Kidney (tissue), 14 donors: Measurements from ENCODE around the gene ZFPL1. TPM values are rescaled to one million over a fixed set of nuclear protein-coding genes. Genes with fewer than 3 reads are reported as not detected.

Source experiments
- DNase-seq, 5 donors: peaks; one replicate each; pipeline ENCODE4 v3.0.0-alpha.2; 2013 to 2020
- FAIRE-seq: peaks from 2 replicates; lab custom pipeline; 2012; peaks lifted over from hg19 to GRCh38; lab: Jason Lieb, UNC
- H3K27ac ChIP-seq, 2 donors: one replicate each; pipeline ENCODE4 v1.7.0; 2013; ENCODE audit warnings: low read depth in 2 of 2, low read length in 2 of 2, inconsistent platforms in 1 of 2
- H3K27me3 ChIP-seq: one replicate; pipeline ENCODE4 v1.7.1; 2013; ENCODE audit warnings: low read length, inconsistent platforms; ENCODE audit not compliant: control insufficient read depth, insufficient read depth
- H3K36me3 ChIP-seq, 3 donors: one replicate each; pipeline versions ENCODE4 v1.7.0 to v1.7.1; 2013; ENCODE audit warnings: low read length in 3 of 3, control low read depth in 1 of 3, inconsistent platforms in 1 of 3; ENCODE audit not compliant: insufficient read depth in 3 of 3, control insufficient read depth in 2 of 3
- H3K4me1 ChIP-seq, 3 donors: one replicate each; pipeline versions ENCODE4 v1.7.0 to v1.7.1; 2013; ENCODE audit warnings: low read length in 3 of 3, inconsistent platforms in 1 of 3, low read depth in 1 of 3; ENCODE audit not compliant: control insufficient read depth in 2 of 3, insufficient read depth in 2 of 3
- H3K4me3 ChIP-seq, 3 donors: one replicate each; pipeline versions ENCODE4 v1.7.0 to v1.8.1; 2013; ENCODE audit warnings: low read length in 3 of 3, control low read depth in 1 of 3, inconsistent platforms in 1 of 3
- H3K9ac ChIP-seq, 3 donors: one replicate each; pipeline versions ENCODE4 v1.7.0 to v1.7.1; 2013; ENCODE audit warnings: low read length in 3 of 3, control low read depth in 1 of 3, inconsistent platforms in 1 of 3
- H3K9me3 ChIP-seq, 3 donors: one replicate each; pipeline versions ENCODE4 v1.7.0 to v1.7.1; 2013; ENCODE audit warnings: low read length in 3 of 3, control low read depth in 1 of 3, inconsistent platforms in 1 of 3; ENCODE audit not compliant: control insufficient read depth in 2 of 3, insufficient read depth in 1 of 3
- intact Hi-C: fragments of 100-400 bp; cut with DNase I; formaldehyde crosslinking; loops from one replicate; pipeline ENCODE4 v1.11.1; 2022
- polyA plus RNA-seq: library from polyadenylated mRNA; stranded (reverse); fragments of 350-450 nt; fragmentation: Illumina TruSeq; extraction: RNeasy Lipid Tissue Mini Kit (QIAGEN cat#74804); gene quantifications from one replicate; pipeline ENCODE4 v1.2.3, GENCODE V29; 2014; ENCODE audit warnings: low read depth, low replicate concordance; ENCODE audit not compliant: insufficient read depth
- total RNA-seq: library from RNA; stranded (reverse); fragmentation: NEBNext Ultra II Directional; extraction: Animal tissue kit (Norgen Biotek cat#: 25700); gene quantifications from one replicate; pipeline ENCODE4 v1.2.1, GENCODE V29; 2021
- TF ChIP-seq, protein P1 (sequence below): IDR thresholded peaks from 3 replicates; pipeline ENCODE4 v1.5.1; 2012; ENCODE audit warnings: mild to moderate bottlenecking, moderate library complexity, borderline replicate concordance; ENCODE audit not compliant: insufficient read depth; ENCODE audit errors: extremely low read depth
- donor health status: control.
- donor health status: control.
- donor health status: control.
- donor health status: control.
- donor health status: control.
- donor health status: DM: yes; HTN: yes; CAD: no.
- donor health status: Normal renal cell carcinoma (clear cell type).

ZFPL1 gene
- total and polyA plus RNA-seq, 2 donors from 2014 or later = 31.4 to 43.1 TPM

DNA sequence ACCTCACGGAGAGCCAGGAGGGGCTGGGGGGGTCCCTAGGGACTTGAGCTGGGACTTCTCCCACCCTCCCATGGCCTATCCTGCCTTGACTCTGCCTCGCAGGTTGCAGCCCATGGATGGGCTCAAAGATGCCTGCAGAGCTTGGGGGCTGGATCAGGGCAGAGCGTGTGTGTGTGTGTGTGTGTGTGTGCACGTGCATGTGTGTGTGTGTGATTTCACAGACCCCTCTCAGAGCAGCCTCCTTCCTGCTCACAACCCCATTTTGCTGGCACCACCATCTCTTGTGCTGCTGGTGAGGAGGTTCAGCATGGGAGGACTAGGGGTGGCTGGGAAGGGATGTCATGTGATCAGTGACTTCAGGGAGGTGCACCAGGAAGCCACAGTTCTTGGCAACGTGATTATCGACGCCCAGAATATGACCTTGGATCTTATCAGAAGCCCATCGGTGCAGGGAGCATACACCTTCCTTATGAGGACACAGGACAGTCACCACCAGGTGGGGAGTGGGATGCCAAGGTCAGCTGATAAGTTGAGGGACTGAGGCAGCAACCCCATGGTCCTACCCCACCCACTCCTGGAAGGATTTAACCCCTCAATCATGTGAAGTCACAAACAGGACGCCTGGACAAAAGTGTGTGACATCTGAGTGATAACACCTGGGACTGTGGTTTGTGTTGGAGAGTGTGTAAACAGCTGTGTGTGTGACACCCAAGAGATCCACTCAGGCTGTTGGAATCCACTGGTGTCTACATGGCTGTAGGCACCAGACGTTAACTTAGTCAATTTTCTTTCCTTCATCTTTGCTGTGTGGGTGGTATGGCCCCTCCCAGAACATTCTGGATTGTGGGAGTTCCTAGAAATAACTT, 23.8 kb upstream of the ZFPL1 start:
- FAIRE-seq (no peak), DNase-seq (peak in 1 of 5 donors; percentile 41)
- Histone ChIP-seq H3K36me3 (no peaks in the 10 kb centered on the region), H3K27me3 (no peaks in the 10 kb centered on the region), H3K9ac (no peak overlapping the region), H3K4me3 (no peak overlapping the region), H3K4me1 (peaks cover 0 to 2% (median 0%) of the 10 kb centered on the region in 3 donors), H3K9me3 (no peaks in the 10 kb centered on the region), H3K27ac (no peak overlapping the region)
- TF ChIP-seq, protein P1, sequence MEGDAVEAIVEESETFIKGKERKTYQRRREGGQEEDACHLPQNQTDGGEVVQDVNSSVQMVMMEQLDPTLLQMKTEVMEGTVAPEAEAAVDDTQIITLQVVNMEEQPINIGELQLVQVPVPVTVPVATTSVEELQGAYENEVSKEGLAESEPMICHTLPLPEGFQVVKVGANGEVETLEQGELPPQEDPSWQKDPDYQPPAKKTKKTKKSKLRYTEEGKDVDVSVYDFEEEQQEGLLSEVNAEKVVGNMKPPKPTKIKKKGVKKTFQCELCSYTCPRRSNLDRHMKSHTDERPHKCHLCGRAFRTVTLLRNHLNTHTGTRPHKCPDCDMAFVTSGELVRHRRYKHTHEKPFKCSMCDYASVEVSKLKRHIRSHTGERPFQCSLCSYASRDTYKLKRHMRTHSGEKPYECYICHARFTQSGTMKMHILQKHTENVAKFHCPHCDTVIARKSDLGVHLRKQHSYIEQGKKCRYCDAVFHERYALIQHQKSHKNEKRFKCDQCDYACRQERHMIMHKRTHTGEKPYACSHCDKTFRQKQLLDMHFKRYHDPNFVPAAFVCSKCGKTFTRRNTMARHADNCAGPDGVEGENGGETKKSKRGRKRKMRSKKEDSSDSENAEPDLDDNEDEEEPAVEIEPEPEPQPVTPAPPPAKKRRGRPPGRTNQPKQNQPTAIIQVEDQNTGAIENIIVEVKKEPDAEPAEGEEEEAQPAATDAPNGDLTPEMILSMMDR = no peak
- intact Hi-C loops = no loop called here

DNA sequence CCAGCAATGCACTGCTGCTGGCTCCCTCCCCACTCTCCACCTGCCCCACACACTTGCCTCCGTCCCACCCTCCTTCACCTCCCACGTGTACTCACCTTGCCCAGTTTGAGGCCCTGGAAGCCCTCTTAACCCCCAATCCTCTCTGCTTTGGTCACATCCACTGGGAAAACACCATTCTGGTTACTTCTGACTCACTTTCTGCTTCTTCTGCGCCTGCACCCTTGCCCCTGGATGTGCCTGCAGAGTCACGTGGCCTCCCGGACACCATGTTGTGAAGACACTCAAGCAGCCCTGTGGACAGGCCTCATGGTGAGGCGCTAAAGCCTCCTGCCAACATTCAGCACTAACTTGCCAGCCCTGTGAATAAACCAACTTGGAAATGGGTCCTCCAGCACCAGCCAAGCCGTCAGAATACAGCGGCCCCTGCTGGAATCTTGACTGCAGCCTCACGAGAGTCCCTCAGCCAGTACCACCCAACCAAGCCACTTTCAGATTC, 23.1 kb upstream of the ZFPL1 start:
- intact Hi-C loops = no loop called here
- TF ChIP-seq, protein P1 = peak; percentile 12
- no peak overlapping the region for H3K4me3 ChIP-seq
- H3K27me3 ChIP-seq = no peaks in the 10 kb centered on the region
- DNase-seq = no peak
- no peak for FAIRE-seq
- H3K9me3 ChIP-seq = no peaks in the 10 kb centered on the region
- peaks cover 0 to 2% (median 0%) of the 10 kb centered on the region in 3 donors for H3K4me1 ChIP-seq
- H3K9ac ChIP-seq = no peak overlapping the region
- no peak overlapping the region for H3K27ac ChIP-seq
- no peaks in the 10 kb centered on the region for H3K36me3 ChIP-seq

DNA sequence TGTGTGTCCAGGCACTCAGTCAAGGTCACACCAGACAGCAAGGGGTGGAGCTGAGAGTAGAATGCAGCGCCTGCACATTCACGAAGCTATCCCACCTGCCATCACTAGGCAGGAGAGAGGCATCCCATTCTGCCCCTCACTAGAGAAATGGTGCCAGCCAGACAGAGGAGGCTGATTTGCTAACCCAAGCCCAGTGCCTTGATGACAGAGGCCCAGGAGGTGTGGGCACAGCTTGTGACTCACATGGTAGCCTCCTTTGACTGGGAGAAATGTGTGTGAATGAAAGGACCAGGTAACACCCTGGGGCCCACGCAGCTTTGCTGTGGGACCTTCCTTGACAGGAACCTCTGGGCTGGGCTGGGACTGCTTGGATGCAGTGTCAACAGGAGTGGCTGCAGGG, 20.5 kb upstream of the ZFPL1 start:
- H3K27ac ChIP-seq = no peak overlapping the region
- intact Hi-C loops = no loop called here
- H3K9ac ChIP-seq = no peak overlapping the region
- H3K4me3 ChIP-seq = no peak overlapping the region
- H3K4me1 ChIP-seq = peaks cover 0 to 2% (median 0%) of the 10 kb centered on the region in 3 donors
- DNase-seq (no peak), FAIRE-seq (no peak)
- H3K27me3 ChIP-seq = no peaks in the 10 kb centered on the region
- H3K36me3 ChIP-seq = no peaks in the 10 kb centered on the region
- H3K9me3 ChIP-seq = no peaks in the 10 kb centered on the region
- TF ChIP-seq, protein P1 = no peak
